Measurements from ENCODE around the gene U2AF1L4. TPM values are rescaled to one million over a fixed set of nuclear protein-coding genes. Genes with fewer than 3 reads are reported as not detected.
"Not testable (repeated sequence)": the region's sequence is repeated elsewhere in the genome, so short reads cannot be mapped to it uniquely, and the experiment has no call there.

Gene U2AF1L4
- total and polyA plus RNA-seq, 10 of the 15 experiments (the other 5 are each of a cell fraction or from before 2014, with no cell fraction given) = 7.9 to 21.6 (median 15.1) TPM

GRCh38 chr19:35724560-35724959, 20.7 kb downstream of the U2AF1L4 start:
- H4K20me1 ChIP-seq (ENCODE audit: control insufficient read depth, insufficient read depth) = no peaks in the 10 kb centered on the region; the same call in 1 of the 2 replicates
- ATAC-seq (no peak), DNase-seq (ENCODE audit: low read depth, low spot score) (no peak), FAIRE-seq (no peak)
- RAD21 ChIA-PET (ENCODE audit: unreplicated experiment) = no interaction called here
- H3K9me3 ChIP-seq (replicated peaks; ENCODE audit: control insufficient read depth, insufficient read depth, low read length) = no peaks in the 10 kb centered on the region
- BruUV-seq (replicated peaks) = no TSS peak
- peaks cover 2% of the 10 kb centered on the region; the same call in 1 of the 2 replicates for H3K4me1 ChIP-seq (ENCODE audit: control insufficient read depth, insufficient read depth, low read length)
- no peak overlapping the region for H3K9ac ChIP-seq (ENCODE audit: control insufficient read depth, insufficient read depth, low read length)
- no peak overlapping the region for H3K27ac ChIP-seq (ENCODE audit: control insufficient read depth, insufficient read depth)
- H3K27me3 ChIP-seq (replicated peaks in 1 of 2; ENCODE audit: control insufficient read depth in 2 of 2, insufficient read depth in 2 of 2, low read length in 1 of 2) = no peaks in the 10 kb centered on the region
- peaks cover 5% of the 10 kb centered on the region for H3K79me2 ChIP-seq (ENCODE audit: control insufficient read depth, insufficient read depth, low read length)
- in situ Hi-C loops (cut with MboI) = no loop called here
- POLR2A ChIA-PET = no interaction called here
- 96% methylated on average over 12 of the region's 12 CpGs for WGBS (ENCODE audit: insufficient coverage, insufficient replicate concordance, low lambda C conversion rate, missing lambda C conversion rate)
- peaks cover 27 to 42% of the 10 kb centered on the region in 2 experiments for H3K36me3 ChIP-seq (ENCODE audit: control insufficient read depth in 2 of 2, insufficient read depth in 2 of 2, low read length in 1 of 2)
- no peak overlapping the region for H3K4me2 ChIP-seq (ENCODE audit: control insufficient read depth, insufficient read depth)
- no peak overlapping the region for H3K4me3 ChIP-seq
- SMC1A ChIA-PET (ENCODE audit: uncharacterized antibody, unreplicated experiment) = interaction anchor here (0.8 kb wide), 1 partner anchor 30 kb away, joined by 3 read pairs; no protein-coding TSS in a partner anchor
- CTCF ChIA-PET = no interaction called here
- TF ChIP-seq IKZF2 (IDR thresholded peaks at IDR 0.05) (no peak), MXI1 (IDR thresholded peaks at IDR 0.05; ENCODE audit: low read depth, low read length) (no peak), IRF5 (IDR thresholded peaks at IDR 0.05; ENCODE audit: borderline replicate concordance) (no peak), CEBPB (IDR thresholded peaks at IDR 0.05; ENCODE audit: borderline replicate concordance in 1 of 2, low read depth in 2 of 2, low read length in 2 of 2) (no peak), SREBF1 (IDR thresholded peaks at IDR 0.05; ENCODE audit: low read length) (no peak)
- H2AFZ ChIP-seq (ENCODE audit: control insufficient read depth, low read depth, low read length) = no peak overlapping the region
- intact Hi-C loops (cut with micrococcal nuclease; ENCODE audit: unreplicated experiment) = no loop called here

- H3K4me3 ChIP-seq; H3K4me2 ChIP-seq (ENCODE audit: control insufficient read depth, insufficient read depth); H3K27me3 ChIP-seq (replicated peaks in 1 of 2; ENCODE audit: control insufficient read depth in 2 of 2, insufficient read depth in 2 of 2, low read length in 1 of 2); CTCF ChIA-PET; H3K79me2 ChIP-seq (ENCODE audit: control insufficient read depth, insufficient read depth, low read length); in situ Hi-C loops (cut with MboI); ATAC-seq; H3K4me1 ChIP-seq (ENCODE audit: control insufficient read depth, insufficient read depth, low read length); DNase-seq (ENCODE audit: low read depth, low spot score); POLR2A ChIA-PET; FAIRE-seq; BruUV-seq (replicated peaks); H4K20me1 ChIP-seq (ENCODE audit: control insufficient read depth, insufficient read depth); H2AFZ ChIP-seq (ENCODE audit: control insufficient read depth, low read depth, low read length); H3K9ac ChIP-seq (ENCODE audit: control insufficient read depth, insufficient read depth, low read length); SMC1A ChIA-PET (ENCODE audit: uncharacterized antibody, unreplicated experiment); intact Hi-C loops (cut with micrococcal nuclease; ENCODE audit: unreplicated experiment); H3K9me3 ChIP-seq (replicated peaks; ENCODE audit: control insufficient read depth, insufficient read depth, low read length); H3K27ac ChIP-seq (ENCODE audit: control insufficient read depth, insufficient read depth); RAD21 ChIA-PET (ENCODE audit: unreplicated experiment): not testable (repeated sequence)
- H3K36me3 ChIP-seq (ENCODE audit: control insufficient read depth in 2 of 2, insufficient read depth in 2 of 2, low read length in 1 of 2) = peaks cover 27 to 38% of the 10 kb centered on the region in 2 experiments
- 0 out of 2 replicates have a peak, but pooled peaks have one; percentile 11 for TF ChIP-seq POLR2A (IDR thresholded peaks at IDR 0.05; ENCODE audit: low read depth, low read length)
- 96% methylated on average over 7 of the region's 7 CpGs for whole genome bisulfite sequencing (ENCODE audit: insufficient coverage, insufficient replicate concordance, low lambda C conversion rate, missing lambda C conversion rate)
Measured at GRCh38 chr19:35724132-35724531, 21.1 kb downstream of the U2AF1L4 start.

All from GM12878 (cell line).